Stimulated activated naive B cell treated with anti-CD40 and anti-IgM and Interleukin-4, amounts not matched to agents 10 μg/mL and 1 μg/mL and 100 μg/mL, for 72 hours (primary cell): ENCODE measurements around the gene DDX59.

Source experiments
- ATAC-seq, 2 donors: fragments of 150-1000 bp; cut with Tn5 transposase; replicated peaks; 2 replicates each; pipeline ENCODE4 v1.10.0; 2021; ENCODE audit warnings: moderate library complexity in 1 of 2
- DNase-seq: peaks from one replicate; pipeline ENCODE4 v3.0.0; 2021
- H3K27ac Mint-ChIP-seq: one replicate; pipeline ENCODE4 v1.8.0; 2022; ENCODE audit warnings: mild to moderate bottlenecking, mixed read lengths
- H3K27me3 Mint-ChIP-seq, 2 donors: one replicate each; pipeline ENCODE4 v1.8.0; 2022; ENCODE audit warnings: mixed read lengths in 2 of 2
- H3K36me3 Mint-ChIP-seq, 2 donors: one replicate each; pipeline ENCODE4 v1.8.0; 2022; ENCODE audit warnings: mixed read lengths in 2 of 2, mild to moderate bottlenecking in 1 of 2
- H3K4me1 Mint-ChIP-seq, 2 donors: one replicate each; pipeline ENCODE4 v1.8.0; 2022; ENCODE audit warnings: mixed read lengths in 2 of 2, mild to moderate bottlenecking in 1 of 2
- H3K4me3 Mint-ChIP-seq, 2 donors: one replicate each; pipeline ENCODE4 v1.8.0; 2022; ENCODE audit warnings: mild to moderate bottlenecking in 2 of 2, mixed read lengths in 2 of 2, moderate library complexity in 1 of 2
- H3K9me3 Mint-ChIP-seq, 2 donors: one replicate each; pipeline ENCODE4 v1.8.0; 2022; ENCODE audit warnings: mixed read lengths in 2 of 2, mild to moderate bottlenecking in 1 of 2

Gene DDX59

GRCh38 chr1:200629876-200630514, 39.7 kb downstream of the DDX59 start:
- ATAC-seq (no peak), DNase-seq (no peak)
- H3K9me3 Mint-ChIP-seq, result no peaks in the 10 kb centered on the region
- H3K27ac Mint-ChIP-seq, result no peak overlapping the region
- H3K4me3 Mint-ChIP-seq, result no peak overlapping the region
- peaks cover 0 to 4% of the 10 kb centered on the region in 2 donors for H3K27me3 Mint-ChIP-seq
- H3K4me1 Mint-ChIP-seq, result peaks cover 21 to 22% of the 10 kb centered on the region in 2 donors
- no peaks in the 10 kb centered on the region for H3K36me3 Mint-ChIP-seq

GRCh38 chr1:200628223-200628881, 41.4 kb downstream of the DDX59 start:
- Mint-ChIP-seq H3K4me3 (peak overlapping the region; percentile 21 to 65), H3K27ac (peak overlapping the region; percentile 72), H3K9me3 (no peaks in the 10 kb centered on the region), H3K4me1 (peaks cover 21 to 22% of the 10 kb centered on the region in 2 donors), H3K27me3 (peaks cover 0 to 4% of the 10 kb centered on the region in 2 donors), H3K36me3 (no peaks in the 10 kb centered on the region)
- ATAC-seq (peak; percentile 86 to 88), DNase-seq (peak; percentile 50)

GRCh38 chr1:200627575-200628222, 42.0 kb downstream of the DDX59 start:
- Mint-ChIP-seq H3K4me1 (peaks cover 21 to 22% of the 10 kb centered on the region in 2 donors), H3K9me3 (no peaks in the 10 kb centered on the region), H3K27ac (peak overlapping the region; percentile 59), H3K36me3 (no peaks in the 10 kb centered on the region), H3K27me3 (peaks cover 0 to 4% of the 10 kb centered on the region in 2 donors), H3K4me3 (peak overlapping the region; percentile 21 to 65)
- DNase-seq, result no peak
- peak; percentile 67 to 69 for ATAC-seq

GRCh38 chr1:200626853-200627534, 42.7 kb downstream of the DDX59 start:
- Mint-ChIP-seq H3K27ac (no peak overlapping the region), H3K36me3 (no peaks in the 10 kb centered on the region), H3K4me1 (peaks cover 21 to 22% of the 10 kb centered on the region in 2 donors), H3K27me3 (peaks cover 0 to 4% of the 10 kb centered on the region in 2 donors), H3K9me3 (no peaks in the 10 kb centered on the region), H3K4me3 (no peak overlapping the region)
- no peak for ATAC-seq
- DNase-seq, result no peak

GRCh38 chr1:200625381-200625824, 44.3 kb downstream of the DDX59 start:
- no peaks in the 10 kb centered on the region for H3K9me3 Mint-ChIP-seq
- H3K4me1 Mint-ChIP-seq, result peaks cover 24 to 28% of the 10 kb centered on the region in 2 donors
- H3K4me3 Mint-ChIP-seq, result no peak overlapping the region
- no peaks in the 10 kb centered on the region for H3K36me3 Mint-ChIP-seq
- DNase-seq (no peak), ATAC-seq (peak in 1 of 2 donors; percentile 26)
- peaks cover 0 to 4% of the 10 kb centered on the region in 2 donors for H3K27me3 Mint-ChIP-seq
- peak overlapping the region; percentile 7 for H3K27ac Mint-ChIP-seq

- no peak overlapping the region for H3K27ac Mint-ChIP-seq
- H3K27me3 Mint-ChIP-seq, result peaks cover 0 to 4% of the 10 kb centered on the region in 2 donors
- H3K4me1 Mint-ChIP-seq, result peaks cover 24 to 33% of the 10 kb centered on the region in 2 donors
- DNase-seq (no peak), ATAC-seq (no peak)
- H3K9me3 Mint-ChIP-seq, result no peaks in the 10 kb centered on the region
- H3K4me3 Mint-ChIP-seq, result no peak overlapping the region
- no peaks in the 10 kb centered on the region for H3K36me3 Mint-ChIP-seq
These were observed 44.9 kb downstream of the DDX59 start for GRCh38 chr1:200624679-200625335.

GRCh38 chr1:200620273-200621131, 49.2 kb downstream of the DDX59 start, which contains the start of gene KIF14:
Gene KIF14, minus strand, starts transcription at chr1:200620751. Its CDS starts 2,028 bp downstream, at chr1:200618723.
- peak within 1 kb of the TSS; percentile 96 for H3K27ac Mint-ChIP-seq
- H3K4me3 Mint-ChIP-seq, result peak within 1 kb of the TSS; percentile 91 to 98
- H3K9me3 Mint-ChIP-seq, result no peaks in the 10 kb centered on the region
- no peaks in the 10 kb centered on the region for H3K36me3 Mint-ChIP-seq
- H3K4me1 Mint-ChIP-seq, result peaks cover 3 to 11% of the 10 kb centered on the region in 2 donors
- no peaks in the 10 kb centered on the region for H3K27me3 Mint-ChIP-seq
- ATAC-seq, result peak; percentile 95 to 98
- peak; percentile 83 for DNase-seq

GRCh38 chr1:200619894-200620272, 49.8 kb downstream of the DDX59 start:
- no peak overlapping the region for H3K27ac Mint-ChIP-seq
- DNase-seq (no peak), ATAC-seq (no peak)
- H3K9me3 Mint-ChIP-seq, result no peaks in the 10 kb centered on the region
- H3K36me3 Mint-ChIP-seq, result no peaks in the 10 kb centered on the region
- H3K27me3 Mint-ChIP-seq, result no peaks in the 10 kb centered on the region
- peaks cover 3 to 11% of the 10 kb centered on the region in 2 donors for H3K4me1 Mint-ChIP-seq
- peak overlapping the region; percentile 91 to 98 for H3K4me3 Mint-ChIP-seq

- Mint-ChIP-seq H3K4me3 (no peak overlapping the region), H3K9me3 (no peaks in the 10 kb centered on the region), H3K27me3 (no peaks in the 10 kb centered on the region), H3K36me3 (no peaks in the 10 kb centered on the region), H3K4me1 (no peaks in the 10 kb centered on the region), H3K27ac (no peak overlapping the region)
- ATAC-seq (no peak), DNase-seq (no peak)
These were observed 58.9 kb downstream of the DDX59 start for GRCh38 chr1:200610846-200611245.

- no peaks in the 10 kb centered on the region for H3K27me3 Mint-ChIP-seq
- no peak overlapping the region for H3K27ac Mint-ChIP-seq
- ATAC-seq, result no peak
- DNase-seq, result no peak
- no peaks in the 10 kb centered on the region for H3K9me3 Mint-ChIP-seq
- no peaks in the 10 kb centered on the region for H3K36me3 Mint-ChIP-seq
- H3K4me3 Mint-ChIP-seq, result no peak overlapping the region
- H3K4me1 Mint-ChIP-seq, result no peaks in the 10 kb centered on the region
These were observed 67.1 kb downstream of the DDX59 start for GRCh38 chr1:200602632-200603031.
